ENCODE data around the gene LMOD1.

The LMOD1 gene

DNA sequence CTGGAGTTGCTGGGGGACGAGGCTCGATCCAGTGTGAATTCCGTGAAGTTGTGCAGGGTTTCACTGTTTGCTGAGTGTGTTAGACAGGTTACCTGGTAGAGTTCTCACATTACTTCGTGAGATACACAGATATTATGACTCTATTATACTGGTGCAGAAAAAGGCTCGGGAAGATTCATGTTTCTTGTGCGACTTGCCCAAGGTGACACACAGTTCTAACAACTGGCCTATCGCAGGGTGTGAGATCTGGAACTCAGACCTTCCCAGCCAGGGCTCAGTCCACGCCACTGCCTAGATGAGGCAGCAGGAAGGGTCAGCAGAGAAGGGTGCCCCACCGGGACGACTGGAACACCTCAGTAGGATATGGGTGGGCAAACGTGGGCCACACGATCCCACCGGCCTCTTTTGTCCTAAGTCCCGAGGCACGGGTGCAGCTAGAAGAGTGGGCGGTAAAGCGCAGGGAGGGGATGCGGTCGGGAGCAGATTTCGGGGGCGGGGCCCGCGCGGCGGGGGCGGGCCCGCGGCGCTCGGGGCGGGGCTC lies 35.8 kb upstream of the LMOD1 start:
- Histone ChIP-seq H3K36me3 (replicated peaks; ENCODE audit: low read depth, low read length) (no peaks in the 10 kb centered on the region), H3K9ac (ENCODE audit: low read length) (peak overlapping the region; percentile 83), H3K27ac (ENCODE audit: low read length) (no peak overlapping the region), H3K27me3 (ENCODE audit: low read depth, low read length) (no peaks in the 10 kb centered on the region; the same call in 1 of the 2 replicates), H3K4me1 (ENCODE audit: low read length) (peaks cover 11% of the 10 kb centered on the region), H4K20me1 (ENCODE audit: insufficient read depth, low read length) (no peaks in the 10 kb centered on the region), H3K79me2 (ENCODE audit: low read length) (peaks cover 27% of the 10 kb centered on the region), H3K4me2 (ENCODE audit: low read length) (peak overlapping the region; percentile 97), H3K4me3 (ENCODE audit: low read length) (peak overlapping the region; percentile 87), H3K9me3 (ENCODE audit: insufficient read depth, low read length) (no peaks in the 10 kb centered on the region), H2AFZ (ENCODE audit: low read depth, low read length) (peak overlapping the region; percentile 82; the same call in 1 of the 2 replicates)
- TF ChIP-seq EZH2phosphoT487 (IDR thresholded peaks at IDR 0.05; ENCODE audit: low read depth): no peak
- TF ChIP-seq, protein P1, sequence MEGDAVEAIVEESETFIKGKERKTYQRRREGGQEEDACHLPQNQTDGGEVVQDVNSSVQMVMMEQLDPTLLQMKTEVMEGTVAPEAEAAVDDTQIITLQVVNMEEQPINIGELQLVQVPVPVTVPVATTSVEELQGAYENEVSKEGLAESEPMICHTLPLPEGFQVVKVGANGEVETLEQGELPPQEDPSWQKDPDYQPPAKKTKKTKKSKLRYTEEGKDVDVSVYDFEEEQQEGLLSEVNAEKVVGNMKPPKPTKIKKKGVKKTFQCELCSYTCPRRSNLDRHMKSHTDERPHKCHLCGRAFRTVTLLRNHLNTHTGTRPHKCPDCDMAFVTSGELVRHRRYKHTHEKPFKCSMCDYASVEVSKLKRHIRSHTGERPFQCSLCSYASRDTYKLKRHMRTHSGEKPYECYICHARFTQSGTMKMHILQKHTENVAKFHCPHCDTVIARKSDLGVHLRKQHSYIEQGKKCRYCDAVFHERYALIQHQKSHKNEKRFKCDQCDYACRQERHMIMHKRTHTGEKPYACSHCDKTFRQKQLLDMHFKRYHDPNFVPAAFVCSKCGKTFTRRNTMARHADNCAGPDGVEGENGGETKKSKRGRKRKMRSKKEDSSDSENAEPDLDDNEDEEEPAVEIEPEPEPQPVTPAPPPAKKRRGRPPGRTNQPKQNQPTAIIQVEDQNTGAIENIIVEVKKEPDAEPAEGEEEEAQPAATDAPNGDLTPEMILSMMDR (IDR thresholded peaks at IDR 0.05; ENCODE audit: low read depth, low read length): no peak

DNA sequence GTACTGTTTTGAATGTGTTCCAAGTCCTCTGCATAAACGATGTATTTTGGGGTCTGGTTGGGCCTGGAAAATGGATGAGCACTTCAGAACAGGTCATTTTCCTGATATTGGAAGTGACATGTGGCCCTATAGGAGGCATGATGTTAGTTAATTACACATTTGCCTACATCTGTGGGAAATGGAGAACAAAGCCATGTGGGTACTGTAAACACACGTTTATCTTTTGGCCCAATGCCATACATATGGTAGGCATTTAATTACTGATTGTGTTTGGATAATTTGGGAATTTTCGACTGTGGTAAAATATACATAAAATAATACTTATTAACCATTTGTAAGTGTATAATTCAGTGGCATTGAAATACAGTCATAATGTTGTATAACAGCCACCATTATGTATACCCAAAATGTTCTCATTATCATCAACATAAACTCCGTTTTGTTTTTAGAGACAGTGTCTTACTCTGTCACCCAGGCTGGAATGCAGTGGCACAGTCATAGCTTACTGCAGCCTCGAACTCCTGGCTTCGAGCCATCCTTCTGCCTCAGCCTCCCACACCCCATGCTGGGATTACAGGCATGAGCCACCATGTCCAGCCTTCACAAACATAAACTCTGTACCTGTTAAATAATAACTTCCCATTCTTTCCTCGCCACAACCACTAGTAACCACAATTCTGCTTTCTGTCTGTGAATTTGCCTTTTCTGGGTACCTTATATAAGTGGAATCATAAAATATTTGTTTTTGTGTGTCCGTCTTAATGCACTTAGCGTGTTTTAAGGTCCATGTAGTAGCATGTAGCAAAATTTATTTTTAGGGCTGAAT lies 24.2 kb upstream of the LMOD1 start:
- TF ChIP-seq, protein P1 (IDR thresholded peaks at IDR 0.05; ENCODE audit: low read depth, low read length): no peak
- TF ChIP-seq EZH2phosphoT487 (IDR thresholded peaks at IDR 0.05; ENCODE audit: low read depth): no peak
- no peaks in the 10 kb centered on the region for H4K20me1 ChIP-seq (ENCODE audit: insufficient read depth, low read length)
- H3K4me3 ChIP-seq (ENCODE audit: low read length): no peak overlapping the region
- H3K4me2 ChIP-seq (ENCODE audit: low read length): no peak overlapping the region
- no peak overlapping the region for H3K27ac ChIP-seq (ENCODE audit: low read length)
- peaks cover 8% of the 10 kb centered on the region for H3K27me3 ChIP-seq (ENCODE audit: low read depth, low read length)
- H3K79me2 ChIP-seq (ENCODE audit: low read length): peaks cover 4% of the 10 kb centered on the region; the same call in 1 of the 2 replicates
- H3K36me3 ChIP-seq (replicated peaks; ENCODE audit: low read depth, low read length): peaks cover 37% of the 10 kb centered on the region
- H2AFZ ChIP-seq (ENCODE audit: low read depth, low read length): no peak overlapping the region
- peaks cover 8% of the 10 kb centered on the region for H3K4me1 ChIP-seq (ENCODE audit: low read length)
- H3K9ac ChIP-seq (ENCODE audit: low read length): no peak overlapping the region
- H3K9me3 ChIP-seq (ENCODE audit: insufficient read depth, low read length): no peaks in the 10 kb centered on the region

DNA sequence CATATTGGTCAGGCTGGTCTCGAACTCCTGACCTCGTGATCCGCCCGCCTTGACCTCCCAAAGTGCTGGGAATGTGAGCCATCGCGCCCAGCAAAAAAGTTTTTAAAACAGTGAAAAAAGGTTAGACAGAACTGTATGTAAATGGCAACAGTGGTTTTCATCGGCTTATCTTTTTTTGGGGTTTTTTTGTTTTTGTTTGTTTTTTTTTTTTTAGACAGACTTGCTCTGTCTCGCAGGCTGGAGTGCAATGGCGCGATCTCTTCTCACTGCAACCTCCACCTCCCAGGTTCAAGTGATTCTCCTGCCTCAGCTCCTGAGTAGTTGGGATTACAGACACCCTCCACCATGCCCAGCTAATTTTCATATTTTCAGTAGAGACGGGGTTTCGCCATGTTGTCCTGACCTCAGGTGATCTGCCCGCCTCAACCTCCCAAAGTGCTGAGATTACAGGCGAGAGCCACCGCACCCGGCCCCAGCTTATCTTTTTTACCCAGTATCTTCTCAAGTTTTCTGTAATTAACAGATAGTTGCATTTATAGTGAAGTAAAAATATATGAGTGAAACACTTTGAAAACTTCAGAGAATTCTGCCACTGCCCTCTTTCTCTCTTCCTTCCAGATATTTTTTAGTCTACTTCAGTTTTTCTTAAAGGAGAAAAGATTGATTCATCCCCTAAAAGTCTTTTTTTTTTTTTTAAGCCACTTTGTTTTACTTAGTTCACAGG lies 22.0 kb upstream of the LMOD1 start:
- Histone ChIP-seq H3K4me3 (ENCODE audit: low read length) (no peak overlapping the region), H3K4me1 (ENCODE audit: low read length) (peaks cover 8% of the 10 kb centered on the region), H3K27me3 (ENCODE audit: low read depth, low read length) (no peaks in the 10 kb centered on the region), H3K4me2 (ENCODE audit: low read length) (no peak overlapping the region), H2AFZ (ENCODE audit: low read depth, low read length) (no peak overlapping the region), H3K9me3 (ENCODE audit: insufficient read depth, low read length) (no peaks in the 10 kb centered on the region), H3K27ac (ENCODE audit: low read length) (no peak overlapping the region), H3K36me3 (replicated peaks; ENCODE audit: low read depth, low read length) (peaks cover 53% of the 10 kb centered on the region), H3K79me2 (ENCODE audit: low read length) (peaks cover 4% of the 10 kb centered on the region; the same call in 1 of the 2 replicates), H4K20me1 (ENCODE audit: insufficient read depth, low read length) (no peaks in the 10 kb centered on the region), H3K9ac (ENCODE audit: low read length) (no peak overlapping the region)
- TF ChIP-seq, protein P1 (IDR thresholded peaks at IDR 0.05; ENCODE audit: low read depth, low read length): no peak
- TF ChIP-seq EZH2phosphoT487 (IDR thresholded peaks at IDR 0.05; ENCODE audit: low read depth): no peak

DNA sequence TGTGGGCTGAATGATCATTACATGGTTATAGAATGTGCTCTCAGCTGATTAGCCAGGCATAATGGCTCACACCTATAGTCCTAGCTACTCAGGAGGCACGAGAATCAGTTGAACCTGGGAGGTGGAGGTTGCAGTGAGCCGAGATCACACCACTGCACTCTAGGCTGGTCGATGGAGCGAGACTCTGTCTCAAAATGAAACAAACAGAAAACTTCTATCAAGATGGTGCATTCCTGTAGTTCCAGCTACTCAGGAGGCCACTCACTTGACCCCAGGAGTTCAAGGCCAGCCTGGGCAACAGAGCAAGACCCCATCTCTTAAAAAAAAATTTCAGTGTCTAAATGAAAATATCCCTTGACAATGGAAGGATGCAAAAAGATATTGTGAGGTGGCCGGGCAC lies 19.8 kb upstream of the LMOD1 start:
- Histone ChIP-seq H3K9me3 (ENCODE audit: insufficient read depth, low read length) (no peaks in the 10 kb centered on the region), H3K9ac (ENCODE audit: low read length) (no peak overlapping the region), H4K20me1 (ENCODE audit: insufficient read depth, low read length) (no peaks in the 10 kb centered on the region), H3K4me1 (ENCODE audit: low read length) (peaks cover 8% of the 10 kb centered on the region), H3K27me3 (ENCODE audit: low read depth, low read length) (no peaks in the 10 kb centered on the region), H2AFZ (ENCODE audit: low read depth, low read length) (no peak overlapping the region), H3K4me3 (ENCODE audit: low read length) (no peak overlapping the region), H3K79me2 (ENCODE audit: low read length) (peaks cover 8% of the 10 kb centered on the region; the same call in 1 of the 2 replicates), H3K27ac (ENCODE audit: low read length) (no peak overlapping the region; the same call in 1 of the 2 replicates), H3K4me2 (ENCODE audit: low read length) (no peak overlapping the region), H3K36me3 (replicated peaks; ENCODE audit: low read depth, low read length) (peaks cover 69% of the 10 kb centered on the region)
- no peak for TF ChIP-seq EZH2phosphoT487 (IDR thresholded peaks at IDR 0.05; ENCODE audit: low read depth)
- TF ChIP-seq, protein P1 (IDR thresholded peaks at IDR 0.05; ENCODE audit: low read depth, low read length): no peak
